HEK293 (cell line): Measurements from ENCODE around the gene PID1.

Source experiments
- CTCF ChIA-PET: fragments of 350-600 bp; formaldehyde crosslinking; extraction: SDS; loops from one replicate; lab custom pipeline; 2021; ENCODE audit warnings: antibody characterized with exemption; lab: Yijun Ruan, JAX
- POLR2A ChIA-PET: fragments of 300-600 bp; formaldehyde crosslinking; extraction: SDS; loops from one replicate; lab custom pipeline; 2020; ENCODE audit warnings: antibody characterized with exemption, inconsistent platforms; lab: Yijun Ruan, JAX
- H3K27ac ChIP-seq: fragments of 200-500 bp; sonication (Bioruptor generic); 2 replicates; pipeline ENCODE4 v1.5.1; 2014; ENCODE audit warnings: low read depth, low read length, control low read depth, inconsistent platforms; ENCODE audit errors: extremely low read depth
- H3K36me3 ChIP-seq, 2 experiments: fragments of 200-500 bp in 1 of 2; sonication (Bioruptor generic) in 1 of 2; 1 replicate in 1 of 2; 2 replicates in 1 of 2; pipeline ENCODE4 v1.5.1; 2014 to 2017; ENCODE audit warnings: inconsistent platforms in 2 of 2, low read length in 2 of 2; ENCODE audit not compliant: control insufficient read depth in 2 of 2, insufficient read depth in 1 of 2
- H3K4me1 ChIP-seq: fragments of 200-500 bp; sonication (Bioruptor generic); 2 replicates; pipeline ENCODE4 v1.5.1; 2014; ENCODE audit warnings: mild to moderate bottlenecking, low read length, inconsistent platforms; ENCODE audit not compliant: control insufficient read depth, insufficient read depth
- H3K4me3 ChIP-seq: 2 replicates; pipeline ENCODE4 v1.5.1; 2011; ENCODE audit warnings: low read depth, mild to moderate bottlenecking, control low read depth, low read length, moderate library complexity
- H3K9me3 ChIP-seq: fragments of 200-500 bp; sonication (Bioruptor generic); 2 replicates; pipeline ENCODE4 v1.5.1; 2014; ENCODE audit warnings: low read depth, low read length, inconsistent platforms; ENCODE audit not compliant: control insufficient read depth, insufficient read depth
- HOXD13 ChIP-seq: sonication (generic); formaldehyde crosslinking; IDR thresholded peaks from 2 replicates; pipeline ENCODE4 v1.8.0; 2022; ENCODE audit warnings: missing genetic modification reagents, borderline replicate concordance
- KLF1 ChIP-seq: fragments of 450-650 bp; formaldehyde crosslinking; IDR thresholded peaks from 2 replicates; pipeline ENCODE4 v1.5.1; 2016; ENCODE audit warnings: missing biosample characterization, missing genetic modification characterization
- OSR2 ChIP-seq: fragments of 450-650 bp; formaldehyde crosslinking; IDR thresholded peaks from 2 replicates; pipeline ENCODE4 v1.5.1; 2016; ENCODE audit warnings: missing biosample characterization, missing genetic modification characterization
- SETDB1 ChIP-seq: IDR thresholded peaks from one replicate; pipeline ENCODE4 v1.6.1; 2017; ENCODE audit warnings: mild to moderate bottlenecking, low read length, moderate library complexity, mixed read lengths; ENCODE audit not compliant: insufficient read length
- YY2 ChIP-seq: fragments of 450-650 bp; formaldehyde crosslinking; IDR thresholded peaks from 2 replicates; pipeline ENCODE4 v1.5.1; 2016; ENCODE audit warnings: missing biosample characterization, missing genetic modification characterization
- ZFP41 ChIP-seq: fragments of 450-650 bp; formaldehyde crosslinking; IDR thresholded peaks from 2 replicates; pipeline ENCODE4 v1.5.1; 2016; ENCODE audit warnings: missing biosample characterization, missing genetic modification characterization, borderline replicate concordance
- ZNF174 ChIP-seq: fragments of 450-650 bp; formaldehyde crosslinking; IDR thresholded peaks from 2 replicates; pipeline ENCODE4 v1.5.0; 2017; ENCODE audit warnings: missing biosample characterization, mild to moderate bottlenecking, missing genetic modification characterization
- ZNF184 ChIP-seq: fragments of 450-650 bp; IDR thresholded peaks from 2 replicates; pipeline ENCODE4 v1.5.1; 2018; ENCODE audit warnings: missing biosample characterization, mild to moderate bottlenecking, missing genetic modification characterization
- ZNF239 ChIP-seq: fragments of 450-650 bp; formaldehyde crosslinking; IDR thresholded peaks from 2 replicates; pipeline ENCODE4 v1.5.1; 2016; ENCODE audit warnings: missing biosample characterization, missing genetic modification characterization
- ZNF274 ChIP-seq, 2 experiments: fragments of 200-500 bp in 1 of 2; fragments of 450-650 bp in 1 of 2; sonication (Bioruptor generic) in 1 of 2; formaldehyde crosslinking in 1 of 2; IDR thresholded peaks; 2 replicates each; pipeline versions ENCODE4 v1.5.1 to v1.6.1; 2014 to 2016; ENCODE audit warnings: borderline replicate concordance in 1 of 2, inconsistent platforms in 1 of 2, low read length in 1 of 2, missing biosample characterization in 1 of 2, missing genetic modification characterization in 1 of 2
- ZNF366 ChIP-seq: fragments of 450-650 bp; formaldehyde crosslinking; conservative IDR thresholded peaks from 2 replicates; pipeline ENCODE4 v1.5.1; 2016; ENCODE audit warnings: missing biosample characterization, missing genetic modification characterization
- ZNF37A ChIP-seq: fragments of 450-650 bp; IDR thresholded peaks from 2 replicates; pipeline ENCODE4 v1.5.1; 2018; ENCODE audit warnings: missing biosample characterization, missing genetic modification characterization
- ZNF404 ChIP-seq: fragments of 450-650 bp; formaldehyde crosslinking; IDR thresholded peaks from 2 replicates; pipeline ENCODE4 v1.5.1; 2017; ENCODE audit warnings: missing biosample characterization, missing genetic modification characterization
- ZNF561 ChIP-seq: fragments of 450-650 bp; IDR thresholded peaks from 2 replicates; pipeline ENCODE4 v1.5.1; 2018; ENCODE audit warnings: missing biosample characterization, missing genetic modification characterization, borderline replicate concordance
- ZNF571 ChIP-seq: fragments of 450-650 bp; formaldehyde crosslinking; IDR thresholded peaks from 2 replicates; pipeline ENCODE4 v1.5.0; 2017; ENCODE audit warnings: missing biosample characterization, missing genetic modification characterization
- ZNF792 ChIP-seq: fragments of 450-650 bp; formaldehyde crosslinking; IDR thresholded peaks from 2 replicates; pipeline ENCODE4 v1.5.1; 2016; ENCODE audit warnings: missing biosample characterization, missing genetic modification characterization
- ZNF837 ChIP-seq: fragments of 450-650 bp; formaldehyde crosslinking; IDR thresholded peaks from 2 replicates; pipeline ENCODE4 v1.5.1; 2016; ENCODE audit warnings: missing biosample characterization, missing genetic modification characterization
- TF ChIP-seq, protein P1 (sequence below): fragments of 450-650 bp; formaldehyde crosslinking; IDR thresholded peaks from 2 replicates; pipeline ENCODE4 v1.5.1; 2017; ENCODE audit warnings: missing biosample characterization, missing genetic modification characterization
- TF ChIP-seq, protein P2 (sequence below): fragments of 450-650 bp; formaldehyde crosslinking; IDR thresholded peaks from 2 replicates; pipeline ENCODE4 v1.5.1; 2016; ENCODE audit warnings: missing biosample characterization, missing genetic modification characterization
- TF ChIP-seq, protein P3 (sequence below): fragments of 450-650 bp; formaldehyde crosslinking; optimal IDR thresholded peaks from 2 replicates; pipeline ENCODE3; 2016; ENCODE audit warnings: missing biosample characterization, mild to moderate bottlenecking, missing genetic modification characterization
- TF ChIP-seq, protein P4 (sequence below): fragments of 450-650 bp; formaldehyde crosslinking; IDR thresholded peaks from 2 replicates; pipeline ENCODE4 v1.5.1; 2017; ENCODE audit warnings: missing biosample characterization, missing genetic modification characterization
- TF ChIP-seq, protein P5 (sequence below): fragments of 450-650 bp; formaldehyde crosslinking; IDR thresholded peaks from 2 replicates; pipeline ENCODE4 v1.5.1; 2017; ENCODE audit warnings: missing biosample characterization, missing genetic modification characterization
- TF ChIP-seq, protein P6 (sequence below): fragments of 450-650 bp; formaldehyde crosslinking; IDR thresholded peaks from 2 replicates; pipeline ENCODE4; 2016; ENCODE audit warnings: missing biosample characterization, missing genetic modification characterization

The PID1 gene

DNA sequence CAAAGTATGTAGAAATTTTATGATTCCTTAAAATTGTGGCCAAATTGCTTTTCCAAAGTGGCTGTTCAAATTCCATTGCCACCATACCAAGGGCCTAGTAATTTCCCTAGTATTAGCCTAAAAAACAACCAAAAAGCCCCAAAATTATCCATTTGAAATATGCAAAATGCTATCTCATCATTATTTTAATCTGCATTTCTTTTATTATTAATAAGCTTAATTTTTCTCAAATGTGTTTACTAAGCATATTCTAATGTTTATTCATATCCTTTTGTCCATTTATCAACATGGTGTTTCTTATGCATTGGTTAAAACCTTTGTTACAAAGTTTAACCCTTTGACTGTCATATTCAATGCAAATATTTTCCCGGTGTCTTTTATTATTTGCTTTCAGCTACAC, 48.0 kb downstream of the PID1 start (continued):
- TF ChIP-seq, protein P1, sequence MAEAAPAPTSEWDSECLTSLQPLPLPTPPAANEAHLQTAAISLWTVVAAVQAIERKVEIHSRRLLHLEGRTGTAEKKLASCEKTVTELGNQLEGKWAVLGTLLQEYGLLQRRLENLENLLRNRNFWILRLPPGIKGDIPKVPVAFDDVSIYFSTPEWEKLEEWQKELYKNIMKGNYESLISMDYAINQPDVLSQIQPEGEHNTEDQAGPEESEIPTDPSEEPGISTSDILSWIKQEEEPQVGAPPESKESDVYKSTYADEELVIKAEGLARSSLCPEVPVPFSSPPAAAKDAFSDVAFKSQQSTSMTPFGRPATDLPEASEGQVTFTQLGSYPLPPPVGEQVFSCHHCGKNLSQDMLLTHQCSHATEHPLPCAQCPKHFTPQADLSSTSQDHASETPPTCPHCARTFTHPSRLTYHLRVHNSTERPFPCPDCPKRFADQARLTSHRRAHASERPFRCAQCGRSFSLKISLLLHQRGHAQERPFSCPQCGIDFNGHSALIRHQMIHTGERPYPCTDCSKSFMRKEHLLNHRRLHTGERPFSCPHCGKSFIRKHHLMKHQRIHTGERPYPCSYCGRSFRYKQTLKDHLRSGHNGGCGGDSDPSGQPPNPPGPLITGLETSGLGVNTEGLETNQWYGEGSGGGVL (tag by site-specific recombination), result no peak
- TF ChIP-seq ZNF404 (tag by site-specific recombination), result no peak
- TF ChIP-seq, protein P2, sequence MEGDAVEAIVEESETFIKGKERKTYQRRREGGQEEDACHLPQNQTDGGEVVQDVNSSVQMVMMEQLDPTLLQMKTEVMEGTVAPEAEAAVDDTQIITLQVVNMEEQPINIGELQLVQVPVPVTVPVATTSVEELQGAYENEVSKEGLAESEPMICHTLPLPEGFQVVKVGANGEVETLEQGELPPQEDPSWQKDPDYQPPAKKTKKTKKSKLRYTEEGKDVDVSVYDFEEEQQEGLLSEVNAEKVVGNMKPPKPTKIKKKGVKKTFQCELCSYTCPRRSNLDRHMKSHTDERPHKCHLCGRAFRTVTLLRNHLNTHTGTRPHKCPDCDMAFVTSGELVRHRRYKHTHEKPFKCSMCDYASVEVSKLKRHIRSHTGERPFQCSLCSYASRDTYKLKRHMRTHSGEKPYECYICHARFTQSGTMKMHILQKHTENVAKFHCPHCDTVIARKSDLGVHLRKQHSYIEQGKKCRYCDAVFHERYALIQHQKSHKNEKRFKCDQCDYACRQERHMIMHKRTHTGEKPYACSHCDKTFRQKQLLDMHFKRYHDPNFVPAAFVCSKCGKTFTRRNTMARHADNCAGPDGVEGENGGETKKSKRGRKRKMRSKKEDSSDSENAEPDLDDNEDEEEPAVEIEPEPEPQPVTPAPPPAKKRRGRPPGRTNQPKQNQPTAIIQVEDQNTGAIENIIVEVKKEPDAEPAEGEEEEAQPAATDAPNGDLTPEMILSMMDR (tag by site-specific recombination), result no peak
- no peak for TF ChIP-seq ZNF174 (tag by site-specific recombination)
- TF ChIP-seq, all 188 proteins: peak for 0

DNA sequence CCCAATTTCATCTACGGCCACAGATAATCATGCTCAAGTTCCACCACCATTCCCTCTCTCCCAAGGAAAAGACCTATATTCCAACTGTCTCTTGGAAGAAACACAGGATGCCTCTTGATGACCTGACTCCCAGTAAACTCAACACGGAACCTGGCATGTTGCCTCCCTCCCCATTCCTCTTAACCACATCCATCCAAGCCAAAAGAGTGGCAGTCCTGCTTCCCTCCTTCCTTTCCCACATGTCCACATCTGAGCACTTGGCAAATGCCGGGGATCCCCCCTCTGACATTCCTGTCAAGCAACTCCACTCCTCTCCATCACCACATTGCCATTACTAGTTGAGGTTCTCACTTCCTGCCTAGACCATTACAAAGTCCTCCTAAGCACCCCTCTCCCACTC, 49.4 kb downstream of the PID1 start:
- no peaks in the 10 kb centered on the region for H3K9me3 ChIP-seq
- no peaks in the 10 kb centered on the region for H3K4me1 ChIP-seq
- TF ChIP-seq ZNF571 (no peak), ZFP41 (tag by site-specific recombination) (no peak), ZNF37A (no peak), ZNF184 (tag by site-specific recombination) (no peak)
- no peaks in the 10 kb centered on the region for H3K36me3 ChIP-seq
- ChIA-PET POLR2A (no interaction called here), CTCF (interaction anchor here (0.7 kb wide), 1 partner anchor 495 kb away, joined by 4 read pairs; no protein-coding TSS in a partner anchor)
- H3K27ac ChIP-seq, result no peak overlapping the region
- H3K4me3 ChIP-seq, result no peak overlapping the region

DNA sequence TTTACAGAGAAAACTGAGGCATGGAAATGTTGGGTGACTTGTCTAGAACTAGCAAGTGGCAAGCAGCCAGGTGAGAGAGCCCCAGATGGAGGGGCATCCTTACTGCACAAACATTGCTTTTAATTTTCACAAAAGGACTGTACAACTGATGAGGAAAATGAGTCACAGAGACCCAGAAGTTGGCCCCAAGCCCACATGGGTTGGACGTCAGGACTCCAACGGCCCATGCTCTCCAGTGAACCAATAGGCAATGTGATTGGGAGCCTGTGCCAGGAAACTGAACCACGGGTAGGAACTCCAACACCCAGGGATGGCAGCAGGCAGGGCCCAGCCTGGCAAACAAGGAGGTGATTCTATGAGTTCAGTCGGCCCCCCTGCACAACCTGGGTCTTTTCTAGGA, 50.8 kb downstream of the PID1 start:
- Histone ChIP-seq H3K36me3 (no peaks in the 10 kb centered on the region), H3K9me3 (no peaks in the 10 kb centered on the region), H3K27ac (no peak overlapping the region), H3K4me1 (no peaks in the 10 kb centered on the region), H3K4me3 (no peak overlapping the region)
- ChIA-PET CTCF (interaction anchor here (0.6 kb wide), 1 partner anchor 464 kb away, joined by 3 read pairs; no protein-coding TSS in a partner anchor), POLR2A (no interaction called here)
- TF ChIP-seq, protein P3, sequence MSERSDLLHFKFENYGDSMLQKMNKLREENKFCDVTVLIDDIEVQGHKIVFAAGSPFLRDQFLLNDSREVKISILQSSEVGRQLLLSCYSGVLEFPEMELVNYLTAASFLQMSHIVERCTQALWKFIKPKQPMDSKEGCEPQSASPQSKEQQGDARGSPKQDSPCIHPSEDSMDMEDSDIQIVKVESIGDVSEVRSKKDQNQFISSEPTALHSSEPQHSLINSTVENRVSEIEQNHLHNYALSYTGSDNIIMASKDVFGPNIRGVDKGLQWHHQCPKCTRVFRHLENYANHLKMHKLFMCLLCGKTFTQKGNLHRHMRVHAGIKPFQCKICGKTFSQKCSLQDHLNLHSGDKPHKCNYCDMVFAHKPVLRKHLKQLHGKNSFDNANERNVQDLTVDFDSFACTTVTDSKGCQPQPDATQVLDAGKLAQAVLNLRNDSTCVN, result no peak
- TF ChIP-seq ZNF792 (tag by site-specific recombination) (no peak), YY2 (no peak), ZNF274 (IDR thresholded peaks at IDR 0.05; ENCODE audit: low read length) (no peak), ZNF274 (tag by site-specific recombination; IDR thresholded peaks at IDR 0.05; ENCODE audit: borderline replicate concordance) (no peak), ZNF239 (no peak), ZNF837 (tag by site-specific recombination) (no peak), ZNF174 (tag by site-specific recombination) (no peak), HOXD13 (CRISPR knock-in tag) (no peak), KLF1 (tag by site-specific recombination) (no peak), ZNF366 (tag by site-specific recombination) (no peak), OSR2 (tag by site-specific recombination) (no peak), SETDB1 (no peak), ZNF561 (tag by site-specific recombination) (no peak)
- TF ChIP-seq, protein P1 (tag by site-specific recombination), result no peak
- TF ChIP-seq, protein P4, sequence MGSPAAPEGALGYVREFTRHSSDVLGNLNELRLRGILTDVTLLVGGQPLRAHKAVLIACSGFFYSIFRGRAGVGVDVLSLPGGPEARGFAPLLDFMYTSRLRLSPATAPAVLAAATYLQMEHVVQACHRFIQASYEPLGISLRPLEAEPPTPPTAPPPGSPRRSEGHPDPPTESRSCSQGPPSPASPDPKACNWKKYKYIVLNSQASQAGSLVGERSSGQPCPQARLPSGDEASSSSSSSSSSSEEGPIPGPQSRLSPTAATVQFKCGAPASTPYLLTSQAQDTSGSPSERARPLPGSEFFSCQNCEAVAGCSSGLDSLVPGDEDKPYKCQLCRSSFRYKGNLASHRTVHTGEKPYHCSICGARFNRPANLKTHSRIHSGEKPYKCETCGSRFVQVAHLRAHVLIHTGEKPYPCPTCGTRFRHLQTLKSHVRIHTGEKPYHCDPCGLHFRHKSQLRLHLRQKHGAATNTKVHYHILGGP (tag by site-specific recombination), result no peak
- TF ChIP-seq, protein P5, sequence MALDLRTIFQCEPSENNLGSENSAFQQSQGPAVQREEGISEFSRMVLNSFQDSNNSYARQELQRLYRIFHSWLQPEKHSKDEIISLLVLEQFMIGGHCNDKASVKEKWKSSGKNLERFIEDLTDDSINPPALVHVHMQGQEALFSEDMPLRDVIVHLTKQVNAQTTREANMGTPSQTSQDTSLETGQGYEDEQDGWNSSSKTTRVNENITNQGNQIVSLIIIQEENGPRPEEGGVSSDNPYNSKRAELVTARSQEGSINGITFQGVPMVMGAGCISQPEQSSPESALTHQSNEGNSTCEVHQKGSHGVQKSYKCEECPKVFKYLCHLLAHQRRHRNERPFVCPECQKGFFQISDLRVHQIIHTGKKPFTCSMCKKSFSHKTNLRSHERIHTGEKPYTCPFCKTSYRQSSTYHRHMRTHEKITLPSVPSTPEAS (tag by site-specific recombination), result no peak
- TF ChIP-seq, protein P6, sequence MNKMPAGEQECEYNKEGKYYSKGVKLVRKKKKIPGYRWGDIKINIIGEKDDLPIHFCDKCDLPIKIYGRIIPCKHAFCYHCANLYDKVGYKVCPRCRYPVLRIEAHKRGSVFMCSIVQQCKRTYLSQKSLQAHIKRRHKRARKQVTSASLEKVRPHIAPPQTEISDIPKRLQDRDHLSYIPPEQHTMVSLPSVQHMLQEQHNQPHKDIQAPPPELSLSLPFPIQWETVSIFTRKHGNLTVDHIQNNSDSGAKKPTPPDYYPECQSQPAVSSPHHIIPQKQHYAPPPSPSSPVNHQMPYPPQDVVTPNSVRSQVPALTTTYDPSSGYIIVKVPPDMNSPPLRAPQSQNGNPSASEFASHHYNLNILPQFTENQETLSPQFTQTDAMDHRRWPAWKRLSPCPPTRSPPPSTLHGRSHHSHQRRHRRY (tag by site-specific recombination), result no peak
